NT2/D1 (cell line): Measurements from ENCODE around the gene DCAF16.
A peak's percentile ranks its signal among the peaks of the same experiment; 100 is the strongest.

Experiments
- DNase-seq: peaks from one replicate; pipeline ENCODE4 v3.0.0-alpha.2; 2011; ENCODE audit warnings: low read depth, low spot score
- H3K27me3 ChIP-seq: 2 replicates; pipeline ENCODE4 v1.6.0; 2011; ENCODE audit warnings: mild to moderate bottlenecking; ENCODE audit not compliant: insufficient read length, insufficient read depth
- H3K36me3 ChIP-seq: 2 replicates; pipeline ENCODE4 v1.6.1; 2011; ENCODE audit warnings: mild to moderate bottlenecking, low read length, mixed read lengths; ENCODE audit not compliant: insufficient read depth, insufficient read length
- H3K4me1 ChIP-seq: 2 replicates; pipeline ENCODE4 v1.5.1; 2011; ENCODE audit not compliant: insufficient read depth, insufficient read length
- H3K4me3 ChIP-seq: 2 replicates; pipeline ENCODE4 v1.5.1; 2011; ENCODE audit warnings: low read depth; ENCODE audit not compliant: insufficient read length
- H3K9ac ChIP-seq: 2 replicates; pipeline ENCODE4 v1.6.0; 2011; ENCODE audit warnings: low read depth; ENCODE audit not compliant: insufficient read length
- H3K9me3 ChIP-seq: 2 replicates; pipeline ENCODE4 v1.5.1; 2011; ENCODE audit warnings: mild to moderate bottlenecking, low read length; ENCODE audit not compliant: insufficient read depth
- SUZ12 ChIP-seq: IDR thresholded peaks from 2 replicates; pipeline ENCODE4 v1.6.1; 2011; ENCODE audit not compliant: insufficient read length, insufficient read depth; ENCODE audit errors: extremely low read depth
- YY1 ChIP-seq: IDR thresholded peaks from 2 replicates; pipeline ENCODE4 v1.6.1; 2011; ENCODE audit not compliant: insufficient read length, insufficient read depth
- ZNF274 ChIP-seq: IDR thresholded peaks from 2 replicates; pipeline ENCODE4 v1.6.1; 2011; ENCODE audit warnings: mild to moderate bottlenecking, low read depth, low read length

DCAF16 gene

DNA sequence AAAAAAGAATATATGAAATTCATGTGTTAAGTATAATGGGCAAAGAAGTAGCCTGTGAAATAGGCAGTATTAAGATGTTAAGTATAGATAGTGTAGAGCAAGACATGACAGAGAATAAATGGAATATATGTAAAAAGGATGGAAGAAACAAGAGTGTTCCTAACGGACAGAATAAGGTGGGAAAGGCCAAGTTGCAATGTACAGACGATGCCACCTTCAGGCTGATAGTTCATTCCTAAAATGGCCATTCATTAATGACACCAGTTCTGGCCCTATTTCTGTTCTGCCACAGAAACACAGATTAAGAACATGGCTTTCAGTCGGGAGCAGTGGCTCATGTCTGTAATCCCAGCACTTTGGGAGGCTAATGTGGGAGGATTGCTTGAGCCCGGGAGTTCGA lies 24.7 kb downstream of the DCAF16 start:
- Histone ChIP-seq H3K4me1 (no peaks in the 10 kb centered on the region), H3K9ac (no peak overlapping the region), H3K36me3 (no peaks in the 10 kb centered on the region), H3K9me3 (no peaks in the 10 kb centered on the region), H3K4me3 (no peak overlapping the region), H3K27me3 (peaks cover 30% of the 10 kb centered on the region)
- no peak for DNase-seq
- no peak for TF ChIP-seq ZNF274
- TF ChIP-seq YY1 = no peak
- no peak for TF ChIP-seq SUZ12

DNA sequence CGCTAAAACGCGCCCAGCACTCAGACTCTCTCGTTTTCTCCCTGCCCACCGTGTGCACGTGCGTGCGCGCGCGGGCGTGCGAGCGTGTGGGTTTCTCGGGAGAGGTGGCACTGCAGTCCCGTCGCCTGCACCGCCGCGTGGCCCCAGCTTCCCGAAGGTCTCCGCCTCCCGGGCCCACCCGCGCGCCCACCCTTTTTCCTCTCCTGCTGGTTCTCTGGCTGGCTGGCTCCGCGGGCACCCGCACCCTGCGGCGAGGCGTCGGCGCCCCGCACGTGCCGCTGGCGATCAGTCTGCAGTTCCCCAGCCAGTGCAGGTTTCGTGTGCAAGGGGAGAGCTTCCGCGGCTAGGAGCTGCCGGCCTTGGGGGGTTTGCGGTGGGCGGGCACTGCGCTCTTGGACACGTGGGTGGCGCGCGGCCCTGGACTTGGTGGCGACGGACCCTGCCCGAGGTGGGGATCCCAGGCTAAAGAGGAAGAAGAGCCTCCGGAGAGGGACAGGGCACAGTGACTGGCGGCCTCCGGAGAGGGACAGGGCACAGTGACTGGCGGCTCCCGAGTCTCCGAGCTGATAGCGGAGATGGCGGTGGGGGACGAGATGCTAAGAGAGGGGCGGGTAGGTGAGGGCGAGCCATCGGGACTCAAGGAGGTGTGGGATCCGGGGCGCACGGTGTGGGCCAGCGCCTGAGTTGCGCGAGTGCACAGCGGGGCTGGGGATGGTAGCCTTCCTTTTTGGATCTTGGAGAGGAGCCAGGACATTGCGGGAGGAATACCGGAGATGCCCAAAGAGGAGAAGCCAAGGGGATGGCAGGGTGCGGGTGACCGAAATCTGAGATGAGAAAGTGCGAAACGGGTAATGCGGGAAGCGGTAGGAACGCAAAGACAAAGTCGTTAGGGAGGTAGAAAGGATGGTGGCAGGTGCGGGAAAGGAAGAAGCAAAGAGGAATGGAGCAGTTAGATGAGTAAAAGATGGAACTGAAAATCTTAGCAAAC lies 29.0 kb downstream of the DCAF16 start, which contains the start of gene FAM184B:
TSS of gene FAM184B (minus strand) at position 322 of the 988 bp plus-strand sequence. CDS start 322 bp downstream, outside the sequence.
- no peaks in the 10 kb centered on the region for H3K36me3 ChIP-seq
- H3K4me3 ChIP-seq = peak within 1 kb of the TSS; percentile 44
- TF ChIP-seq YY1 (no peak), ZNF274 (no peak), SUZ12 (no peak)
- DNase-seq = no peak
- H3K27me3 ChIP-seq = peaks cover 48% of the 10 kb centered on the region
- peak within 1 kb of the TSS; percentile 68 for H3K9ac ChIP-seq
- no peaks in the 10 kb centered on the region for H3K9me3 ChIP-seq
- no peaks in the 10 kb centered on the region for H3K4me1 ChIP-seq

DNA sequence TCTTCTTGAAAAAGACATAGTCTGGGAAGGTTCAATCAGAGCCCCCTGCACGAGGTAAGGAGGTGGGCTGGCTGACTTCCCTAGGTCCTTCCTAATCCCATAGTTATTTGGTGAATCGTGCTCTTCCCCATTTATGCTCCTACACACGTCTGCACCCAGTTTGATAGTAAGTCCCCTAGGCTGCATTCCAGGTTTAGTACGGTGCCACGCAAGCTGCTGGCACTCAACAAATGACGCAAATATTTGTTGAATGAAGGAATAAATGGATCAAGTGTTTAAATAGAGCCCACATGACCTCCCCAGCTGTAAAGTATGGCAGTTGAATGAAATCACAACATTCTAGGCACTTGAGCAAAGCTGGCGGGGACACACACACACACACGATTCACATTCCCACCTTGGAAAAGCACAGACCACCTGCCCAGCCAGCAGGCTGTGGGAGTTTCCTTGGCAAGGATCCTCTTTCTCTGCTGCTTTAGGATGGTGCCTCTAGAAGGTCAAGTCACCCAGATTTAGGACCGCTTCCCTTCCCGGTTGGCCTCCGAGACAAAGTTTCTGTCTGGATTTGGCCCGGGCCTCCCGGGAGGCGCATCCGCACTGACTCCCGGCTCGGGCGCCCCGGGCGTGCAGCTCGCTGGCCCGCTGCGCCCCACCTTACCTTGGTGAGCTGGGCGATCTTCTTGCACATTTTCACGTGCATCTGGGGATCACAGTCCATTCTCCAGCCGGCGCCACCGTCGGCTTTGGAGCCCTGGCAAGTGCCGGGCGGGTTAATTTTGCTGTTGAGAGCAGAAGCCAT lies 29.9 kb downstream of the DCAF16 start:
- no peaks in the 10 kb centered on the region for H3K36me3 ChIP-seq
- no peak for DNase-seq
- H3K9me3 ChIP-seq = no peaks in the 10 kb centered on the region
- no peak for TF ChIP-seq SUZ12
- TF ChIP-seq ZNF274 = no peak
- no peak for TF ChIP-seq YY1
- peak overlapping the region; percentile 68 for H3K9ac ChIP-seq
- no peaks in the 10 kb centered on the region for H3K4me1 ChIP-seq
- H3K27me3 ChIP-seq = peaks cover 48% of the 10 kb centered on the region
- peak overlapping the region; percentile 44 for H3K4me3 ChIP-seq

DNA sequence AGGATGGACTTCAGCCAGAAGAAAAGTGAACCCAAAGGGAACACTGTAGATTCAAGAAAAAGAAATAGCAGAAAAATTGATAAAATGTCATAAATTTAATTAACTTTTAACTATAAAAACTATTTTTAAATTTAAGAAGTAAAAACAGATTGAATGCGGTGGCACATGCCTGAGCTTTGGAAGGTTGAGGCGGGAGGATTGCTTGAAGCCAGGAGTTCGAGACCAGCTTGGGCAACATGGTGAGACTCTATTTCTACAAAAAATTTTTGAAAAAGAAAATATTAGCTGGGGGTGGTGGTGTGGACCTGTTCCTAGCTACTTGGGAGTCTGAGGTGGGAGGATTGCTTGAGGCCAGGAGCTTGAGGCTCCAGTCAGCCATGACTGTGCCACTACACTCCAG lies 32.1 kb downstream of the DCAF16 start:
- TF ChIP-seq ZNF274 (no peak), YY1 (no peak), SUZ12 (no peak)
- Histone ChIP-seq H3K9ac (no peak overlapping the region), H3K9me3 (no peaks in the 10 kb centered on the region), H3K4me1 (no peaks in the 10 kb centered on the region), H3K4me3 (no peak overlapping the region), H3K27me3 (peaks cover 44% of the 10 kb centered on the region), H3K36me3 (no peaks in the 10 kb centered on the region)
- no peak for DNase-seq

DNA sequence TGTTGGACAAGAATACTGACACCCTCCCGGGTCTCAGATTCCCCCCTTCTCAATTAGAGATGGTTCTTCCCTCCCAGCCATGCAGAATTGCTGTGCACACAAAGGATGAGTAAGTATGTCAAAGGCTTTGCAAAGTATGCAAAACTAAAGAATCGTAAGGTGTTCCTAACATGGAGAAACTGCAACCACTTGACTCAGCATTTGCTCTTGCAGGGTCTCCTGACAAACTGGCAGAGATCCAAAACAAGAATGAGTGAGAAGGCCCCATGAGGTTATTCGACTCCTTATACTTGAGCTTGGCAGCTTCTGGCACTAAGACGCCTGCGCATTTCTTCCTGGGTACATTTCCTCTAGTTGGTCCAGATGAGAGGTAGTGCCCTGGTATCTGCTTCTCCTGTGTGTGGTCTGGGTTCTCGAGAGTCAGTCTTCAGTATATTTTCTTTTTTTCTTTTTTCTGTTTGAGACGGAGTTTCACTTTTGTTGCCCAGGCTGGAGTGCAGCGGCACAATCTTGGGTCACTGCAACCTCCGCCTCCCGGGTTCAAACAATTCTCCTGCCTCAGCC lies 37.3 kb downstream of the DCAF16 start:
- Histone ChIP-seq H3K4me1 (no peaks in the 10 kb centered on the region), H3K27me3 (no peaks in the 10 kb centered on the region), H3K36me3 (no peaks in the 10 kb centered on the region), H3K9me3 (peaks cover 2% of the 10 kb centered on the region; the same call in 1 of the 2 replicates), H3K9ac (no peak overlapping the region), H3K4me3 (no peak overlapping the region)
- no peak for DNase-seq
- TF ChIP-seq SUZ12 (no peak), YY1 (no peak), ZNF274 (no peak)

DNA sequence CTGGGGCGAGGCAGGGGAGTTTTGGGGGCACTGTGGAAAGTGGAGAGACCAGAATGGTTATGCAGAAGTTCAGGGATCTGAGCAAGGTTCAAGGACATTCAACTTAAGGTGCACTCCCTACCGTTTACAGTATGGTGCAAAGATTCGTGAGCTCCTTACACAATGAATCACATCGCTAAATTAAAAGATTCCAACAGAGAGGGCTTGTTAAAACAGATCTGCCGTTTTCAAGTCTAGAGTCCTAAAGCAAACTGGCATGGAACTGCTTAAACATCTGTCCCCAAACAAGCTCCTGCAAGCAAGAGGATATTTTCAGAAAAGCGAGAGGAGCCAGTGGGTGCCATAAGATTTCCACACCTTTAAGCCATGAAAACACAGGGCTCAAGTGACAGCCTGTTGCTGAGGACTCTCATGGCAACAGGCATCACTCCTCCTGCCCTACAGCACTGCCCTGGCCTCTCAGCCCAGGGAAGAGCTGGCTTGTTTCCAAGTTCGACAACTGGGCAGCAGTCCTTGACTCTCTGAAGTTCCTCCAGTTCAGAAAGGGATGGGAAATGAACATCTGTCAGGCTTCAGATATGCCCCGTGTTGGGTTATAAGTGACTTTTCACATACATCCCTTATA lies 39.2 kb downstream of the DCAF16 start:
- H3K27me3 ChIP-seq = no peaks in the 10 kb centered on the region
- no peak for DNase-seq

More for the DNA sequence above, 39.2 kb downstream of the DCAF16 start:
- H3K36me3 ChIP-seq = no peaks in the 10 kb centered on the region
- no peak overlapping the region for H3K9ac ChIP-seq
- no peak overlapping the region for H3K4me3 ChIP-seq
- no peak for TF ChIP-seq ZNF274
- no peak for TF ChIP-seq YY1
- no peak for TF ChIP-seq SUZ12
- H3K4me1 ChIP-seq = no peaks in the 10 kb centered on the region
- peaks cover 20% of the 10 kb centered on the region; the same call in 1 of the 2 replicates for H3K9me3 ChIP-seq
